Heart left ventricle (tissue), 16 donors: Measurements from ENCODE around the gene GPR156. TPM values are rescaled to one million over a fixed set of nuclear protein-coding genes. Genes with fewer than 3 reads are reported as not detected.
A peak's percentile ranks its signal among the peaks of the same experiment; 100 is the strongest.

Experiments used
- ATAC-seq, 4 donors: fragments of 200-7000 bp; cut with Tn5 transposase; one replicate each; pipeline ENCODE4 v1.9.1; 2020 to 2022; ENCODE audit warnings: moderate library complexity in 4 of 4, mild to moderate bottlenecking in 3 of 4, moderate number of reproducible peaks in 1 of 4
- DNase-seq, 5 donors: peaks; one replicate each; pipeline ENCODE4 v3.0.0-alpha.2; 2020
- H3K27ac ChIP-seq, 12 donors: fragments of 200-600 bp; sonication (generic) in 4 of 12; one replicate each; pipeline versions ENCODE4 v1.5.0 to v1.8.0; 2016 to 2022; ENCODE audit warnings: mild to moderate bottlenecking in 2 of 12
- H3K27me3 ChIP-seq, 9 donors: fragments of 200-600 bp; sonication (generic) in 2 of 9; one replicate each; pipeline versions ENCODE4 v1.5.1 to v1.8.0; 2016 to 2022; ENCODE audit warnings: mild to moderate bottlenecking in 3 of 9
- H3K36me3 ChIP-seq, 9 donors: fragments of 200-600 bp; sonication (generic) in 2 of 9; one replicate each; pipeline versions ENCODE4 v1.5.0 to v1.8.0; 2018 to 2022; ENCODE audit warnings: mild to moderate bottlenecking in 2 of 9
- H3K4me1 ChIP-seq, 12 donors: fragments of 200-600 bp; sonication (generic) in 4 of 12; one replicate each; pipeline versions ENCODE4 v1.5.0 to v1.8.0; 2016 to 2022; ENCODE audit warnings: mild to moderate bottlenecking in 3 of 12
- H3K4me3 ChIP-seq, 12 donors: fragments of 200-600 bp; sonication (generic) in 4 of 12; one replicate each; pipeline versions ENCODE4 v1.5.0 to v1.8.0; 2017 to 2022; ENCODE audit warnings: mild to moderate bottlenecking in 9 of 12, moderate library complexity in 4 of 12
- H3K9me3 ChIP-seq, 12 donors: fragments of 200-600 bp; sonication (generic) in 4 of 12; one replicate each; pipeline versions ENCODE4 v1.5.0 to v1.8.0; 2016 to 2022; ENCODE audit warnings: mild to moderate bottlenecking in 1 of 12
- CTCF ChIP-seq, 12 donors: fragments of 200-600 bp; sonication (generic) in 4 of 12; IDR thresholded peaks; one replicate each; pipeline versions ENCODE4 v1.5.0 to v1.8.0; 2018 to 2022; ENCODE audit warnings: antibody characterized with exemption in 12 of 12, mild to moderate bottlenecking in 5 of 12
- POLR2A ChIP-seq, 2 donors: fragments of 450-650 bp; IDR thresholded peaks; one replicate each; pipeline ENCODE4 v1.6.1; 2017; ENCODE audit warnings: antibody characterized with exemption in 2 of 2, mild to moderate bottlenecking in 2 of 2, moderate library complexity in 2 of 2
- WGBS, 4 donors: extraction: QIAGEN DNeasy Blood & Tissue Kit in 2 of 4; methylation state at CpG; one replicate each; pipeline versions ENCODE4 v1.1.5 to v1.1.7; 2013 to 2018; 5-methylcytosine and 5-hydroxymethylcytosine counted together
- intact Hi-C, 10 donors: fragments of 100-400 bp; cut with DNase I; formaldehyde crosslinking; loops; one replicate each; pipeline versions ENCODE4 v1.11.1 to v1.14.2; 2022
- polyA plus RNA-seq, 2 donors: library from polyadenylated mRNA; stranded (reverse); fragments of 200-250 nt; gene quantifications; one replicate each; pipeline ENCODE4 v1.2.3, GENCODE V29; 2013
- total RNA-seq, 9 donors: library from RNA; depleted of rRNA in 2 of 9; stranded (reverse); fragments of >200 nt in 2 of 9; fragmentation: NEBNext Ultra II Directional in 3 of 9; extraction: Animal tissue kit (Norgen Biotek cat#: 25700) in 3 of 9; gene quantifications; one replicate each; pipeline versions ENCODE4 v1.1.0 to v1.2.4, GENCODE V29; 2016 to 2023
- donor health status: ischemic (EF 13 %, LVEDD 7.1; RV severe dilation, severe dysfunction).
- donor health status: healthy with polysubstance abuse.
- donor health status: DM: no; HTN: yes; CAD: no.
- donor health status: DM: no; HTN: no; CAD: no.
- donor health status: ischemic (EF 25% LVEDD 6.9; RV normal size, moderate dysfunction).
- donor health status: ischemic (EF 25% LVEDD 5.7; RV mildly dilated, moderate dysfunction).
- donor health status: healthy.
- donor health status: DM: yes; HTN: yes; CAD: no.
- donor health status: ischemic (EF 35%, LVEDD 5.7; RV mildly dilated, moderate dysfunction).
- donor health status: nonischemic (EF 11% LVEDD 7.7; RV severe dilation, severe dysfunction).
- donor health status: DM: yes; HTN: yes; CAD: no.
- donor health status: PGD.
- donor health status: ischemic (EF 29% LVEDD 5.4; RV normal size, mild dysfunction).
- donor health status: nonischemic (EF 23%, LVEDD 6.1; RV moderate dilation, normal function).

Gene GPR156
- total and polyA plus RNA-seq, 11 donors: 0.06 to 0.24 (median 0.12) TPM; not detected in 5

GRCh38 chr3:120304616-120305015 is 19.6 kb upstream of the GPR156 start:
- no peak overlapping the region for H3K4me3 ChIP-seq
- ATAC-seq (no peak), DNase-seq (no peak)
- H3K9me3 ChIP-seq: no peaks in the 10 kb centered on the region
- intact Hi-C loops: no loop called here
- H3K4me1 ChIP-seq: peaks cover 0 to 5% (median 0%) of the 10 kb centered on the region in 12 donors
- H3K36me3 ChIP-seq: no peaks in the 10 kb centered on the region
- no peak overlapping the region for H3K27ac ChIP-seq
- TF ChIP-seq POLR2A (IDR thresholded peaks at IDR 0.05): no peak
- no peak for TF ChIP-seq CTCF (IDR thresholded peaks at IDR 0.05)
- peaks cover 0 to 12% (median 0%) of the 10 kb centered on the region in 9 donors for H3K27me3 ChIP-seq
- 94 to 97% (median 95%) methylated on average over 4 of the region's 4 CpGs for WGBS, 4 donors

- no peaks in the 10 kb centered on the region for H3K9me3 ChIP-seq
- peaks cover 0 to 5% (median 0%) of the 10 kb centered on the region in 12 donors for H3K4me1 ChIP-seq
- TF ChIP-seq POLR2A (IDR thresholded peaks at IDR 0.05): no peak
- TF ChIP-seq CTCF (IDR thresholded peaks at IDR 0.05): no peak
- DNase-seq: no peak
- peak in 3 of 4 donors; percentile 57 to 81 (median 79) for ATAC-seq
- no peak overlapping the region for H3K27ac ChIP-seq
- no peak overlapping the region for H3K4me3 ChIP-seq
- 74 to 81% (median 79%) methylated on average over 5 of the region's 5 CpGs for WGBS, 4 donors
- no peaks in the 10 kb centered on the region for H3K36me3 ChIP-seq
- H3K27me3 ChIP-seq: peaks cover 0 to 12% (median 0%) of the 10 kb centered on the region in 9 donors
- intact Hi-C loops: no loop called here
These were observed 17.3 kb upstream of the GPR156 start for GRCh38 chr3:120302361-120302760.

- H3K4me3 ChIP-seq: no peak overlapping the region
- no peaks in the 10 kb centered on the region for H3K9me3 ChIP-seq
- ATAC-seq (no peak), DNase-seq (no peak)
- WGBS, 4 donors: 69 to 74% (median 72%) methylated on average over 3 of the region's 3 CpGs
- peaks cover 0 to 1% (median 0%) of the 10 kb centered on the region in 9 donors for H3K27me3 ChIP-seq
- H3K36me3 ChIP-seq: no peaks in the 10 kb centered on the region
- peaks cover 0 to 5% (median 0%) of the 10 kb centered on the region in 12 donors for H3K4me1 ChIP-seq
- TF ChIP-seq CTCF (IDR thresholded peaks at IDR 0.05) (no peak), POLR2A (IDR thresholded peaks at IDR 0.05) (no peak)
- no peak overlapping the region for H3K27ac ChIP-seq
- intact Hi-C loops: no loop called here
These were observed 15.9 kb upstream of the GPR156 start for GRCh38 chr3:120300971-120301370.

- no peaks in the 10 kb centered on the region for H3K27me3 ChIP-seq
- peaks cover 0 to 5% (median 0%) of the 10 kb centered on the region in 12 donors for H3K4me1 ChIP-seq
- ATAC-seq (no peak), DNase-seq (no peak)
- H3K4me3 ChIP-seq: no peak overlapping the region
- peaks cover 0 to 10% (median 0%) of the 10 kb centered on the region in 12 donors for H3K9me3 ChIP-seq
- H3K27ac ChIP-seq: no peak overlapping the region
- H3K36me3 ChIP-seq: no peaks in the 10 kb centered on the region
- TF ChIP-seq CTCF (IDR thresholded peaks at IDR 0.05) (no peak), POLR2A (IDR thresholded peaks at IDR 0.05) (no peak)
- intact Hi-C loops: no loop called here
These were observed 14.4 kb upstream of the GPR156 start for GRCh38 chr3:120299403-120299802.
